Neuronal stem cell (in vitro differentiated cells): ENCODE results near the gene RAC2.

ENCODE experiments used
- DNase-seq: peaks from one replicate; pipeline ENCODE4 v3.0.0-alpha.2; 2013; ENCODE audit warnings: low spot score
- H2AFZ ChIP-seq: one replicate; pipeline ENCODE4 v1.6.1; 2013; ENCODE audit warnings: mild to moderate bottlenecking, low read length, inconsistent platforms
- H2AK5ac ChIP-seq: 2 replicates; pipeline ENCODE4 v1.6.1; 2013; ENCODE audit warnings: low read depth, mild to moderate bottlenecking, inconsistent platforms, low read length, moderate library complexity, mixed read lengths
- H2BK120ac ChIP-seq: 2 replicates; pipeline ENCODE4 v1.6.1; 2013; ENCODE audit warnings: low read depth, mild to moderate bottlenecking, inconsistent platforms, low read length, moderate library complexity, mixed read lengths
- H2BK12ac ChIP-seq: one replicate; pipeline ENCODE4 v1.6.1; 2013; ENCODE audit warnings: low read length, inconsistent platforms
- H2BK15ac ChIP-seq: 2 replicates; pipeline ENCODE4 v1.6.1; 2013; ENCODE audit warnings: mild to moderate bottlenecking, low read length, inconsistent platforms, mixed read lengths
- H2BK5ac ChIP-seq: one replicate; pipeline ENCODE4 v1.6.1; 2013; ENCODE audit warnings: inconsistent platforms, mild to moderate bottlenecking, low read length, moderate library complexity
- H3K14ac ChIP-seq: one replicate; pipeline ENCODE4 v1.6.1; 2013; ENCODE audit warnings: low read length, inconsistent platforms
- H3K18ac ChIP-seq: 2 replicates; pipeline ENCODE4 v1.6.1; 2013; ENCODE audit warnings: low read length, inconsistent platforms
- H3K23ac ChIP-seq: 2 replicates; pipeline ENCODE4 v1.6.1; 2013; ENCODE audit warnings: low read depth, mild to moderate bottlenecking, mixed read lengths, low read length, inconsistent platforms; ENCODE audit not compliant: poor library complexity
- H3K27ac ChIP-seq: replicated peaks from 3 replicates; pipeline ENCODE4 v1.5.1; 2013; ENCODE audit warnings: low read length, inconsistent platforms
- H3K27me3 ChIP-seq, 3 experiments: 2 replicates each; pipeline ENCODE4 v1.6.1; 2013; ENCODE audit warnings: low read length in 3 of 3, mild to moderate bottlenecking in 2 of 3, inconsistent platforms in 1 of 3, low read depth in 1 of 3, mixed read lengths in 1 of 3, moderate library complexity in 1 of 3; ENCODE audit not compliant: control insufficient read depth in 3 of 3, insufficient read depth in 3 of 3
- H3K36me3 ChIP-seq, 2 donors: replicated peaks in 1 of 2; 2 replicates each; pipeline ENCODE4 v1.6.1; 2013; ENCODE audit warnings: low read length in 2 of 2; ENCODE audit not compliant: control insufficient read depth in 2 of 2, insufficient read depth in 2 of 2
- H3K4ac ChIP-seq: 2 replicates; pipeline ENCODE4 v1.6.1; 2013; ENCODE audit warnings: inconsistent platforms, mild to moderate bottlenecking, low read length, moderate library complexity
- H3K4me1 ChIP-seq, 2 donors: 1 replicate in 1 of 2; 2 replicates in 1 of 2; pipeline ENCODE4 v1.6.1; 2013; ENCODE audit warnings: low read length in 2 of 2, low read depth in 1 of 2; ENCODE audit not compliant: control insufficient read depth in 2 of 2, insufficient read depth in 1 of 2
- H3K4me2 ChIP-seq: one replicate; pipeline ENCODE4 v1.6.1; 2013; ENCODE audit warnings: mild to moderate bottlenecking, low read length, inconsistent platforms; ENCODE audit not compliant: insufficient read depth, poor library complexity, severe bottlenecking
- H3K4me3 ChIP-seq, 2 donors: 2 replicates each; pipeline ENCODE4 v1.5.1; 2013; ENCODE audit warnings: low read length in 2 of 2, mild to moderate bottlenecking in 2 of 2, inconsistent platforms in 1 of 2, moderate library complexity in 1 of 2
- H3K79me1 ChIP-seq: one replicate; pipeline ENCODE4 v1.6.1; 2013; ENCODE audit warnings: low read depth, mild to moderate bottlenecking, inconsistent platforms, low read length, moderate library complexity
- H3K9ac ChIP-seq: one replicate; pipeline ENCODE4 v1.6.1; 2013; ENCODE audit warnings: mild to moderate bottlenecking, low read depth, low read length, inconsistent platforms; ENCODE audit not compliant: poor library complexity
- H3K9me3 ChIP-seq, 2 donors: replicated peaks in 1 of 2; 2 replicates each; pipeline versions ENCODE3 to v1.6.1; 2013; ENCODE audit warnings: low read length in 2 of 2, mild to moderate bottlenecking in 2 of 2, inconsistent platforms in 1 of 2, low read depth in 1 of 2, mixed read lengths in 1 of 2, moderate library complexity in 1 of 2; ENCODE audit not compliant: control insufficient read depth in 2 of 2, insufficient read depth in 1 of 2
- H4K8ac ChIP-seq: one replicate; pipeline ENCODE4 v1.6.1; 2013; ENCODE audit warnings: low read depth, mild to moderate bottlenecking, inconsistent platforms, low read length, moderate library complexity
- H4K91ac ChIP-seq: one replicate; pipeline ENCODE4 v1.6.1; 2013; ENCODE audit warnings: low read length, low read depth, mild to moderate bottlenecking, inconsistent platforms; ENCODE audit not compliant: poor library complexity
- WGBS, 2 donors: extraction: QIAGEN DNeasy Blood & Tissue Kit; methylation state at CpG; one replicate each; pipeline ENCODE4 v1.1.7; 2013; ENCODE audit warnings: missing lambda C conversion rate in 2 of 2, mixed read lengths in 1 of 2; ENCODE audit not compliant: insufficient read length in 2 of 2, insufficient replicate concordance in 1 of 2; ENCODE audit errors: extremely low coverage in 2 of 2; 5-methylcytosine and 5-hydroxymethylcytosine counted together

The RAC2 gene

DNA sequence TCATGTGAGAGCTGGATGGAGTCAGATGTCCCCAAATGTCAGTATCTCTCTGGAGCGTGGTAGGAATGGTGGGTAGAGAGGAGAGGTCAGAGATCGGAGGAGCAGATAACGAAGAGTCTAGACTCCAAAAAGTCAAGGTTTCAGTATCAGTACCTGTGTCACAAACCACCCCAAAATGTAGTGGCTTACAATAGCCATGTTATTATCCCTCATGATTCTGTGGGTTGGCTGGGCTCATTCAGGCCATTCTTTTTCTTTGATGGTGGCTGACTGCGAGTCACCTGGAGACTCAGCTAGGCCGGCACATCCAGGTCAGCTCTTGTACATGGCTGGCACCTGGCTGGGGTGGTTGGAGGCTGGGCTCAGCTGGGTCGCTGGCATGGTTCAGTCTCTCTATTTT, 24.5 kb downstream of the RAC2 start:
- Histone ChIP-seq H3K27ac (no peak overlapping the region), H3K4me1 (peaks cover 0 to under 1% of the 10 kb centered on the region in 2 donors), H3K79me1 (no peaks in the 10 kb centered on the region), H3K18ac (no peak overlapping the region), H2BK120ac (no peak overlapping the region), H3K9ac (no peak overlapping the region), H4K91ac (no peak overlapping the region), H2AFZ (no peak overlapping the region), H3K23ac (no peak overlapping the region), H3K9me3 (peaks cover 0 to 3% of the 10 kb centered on the region in 2 donors), H2BK5ac (no peak overlapping the region), H2AK5ac (no peak overlapping the region), H3K4ac (no peak overlapping the region), H4K8ac (no peak overlapping the region), H3K36me3 (no peaks in the 10 kb centered on the region), H2BK12ac (no peak overlapping the region), H3K4me2 (no peak overlapping the region), H3K4me3 (no peak overlapping the region), H2BK15ac (no peak overlapping the region), H3K14ac (no peak overlapping the region), H3K27me3 (peaks cover 0 to 41% (median 0%) of the 10 kb centered on the region in 3 experiments)
- no CpG with 5 or more reads among the region's 6 CpGs for WGBS, 2 donors
- DNase-seq: no peak

DNA sequence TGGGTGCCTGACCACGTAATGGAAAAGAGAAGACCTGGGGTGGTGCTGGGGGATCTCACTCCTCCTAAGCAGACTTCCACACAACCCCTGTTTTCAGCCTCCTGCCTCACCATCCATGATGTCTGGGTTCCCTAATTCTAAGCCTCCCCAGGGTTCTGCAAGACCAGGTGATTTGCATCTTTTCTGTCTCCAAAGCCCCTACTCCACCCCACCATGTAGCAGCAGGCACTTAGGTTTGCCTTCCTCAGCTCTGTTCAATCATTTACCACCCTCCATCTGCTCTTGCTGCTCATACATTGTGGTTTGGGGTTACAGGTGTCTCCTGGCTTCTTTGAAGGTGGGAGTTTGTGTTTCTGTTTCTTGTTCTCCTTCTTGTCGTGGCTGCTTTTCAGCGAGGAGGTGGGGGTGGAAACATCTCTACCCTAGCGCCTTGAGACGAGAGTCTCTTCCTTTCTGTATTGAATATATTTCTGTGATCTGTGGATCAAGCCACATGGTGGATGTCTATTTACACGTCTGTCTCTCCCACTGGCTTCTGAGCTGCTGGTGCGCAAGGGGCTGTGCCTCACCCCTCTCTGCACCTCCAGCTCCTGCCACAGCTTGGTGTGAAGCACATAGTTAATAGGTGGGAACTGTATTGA, 25.2 kb downstream of the RAC2 start:
- no peak overlapping the region for H2BK12ac ChIP-seq
- H3K36me3 ChIP-seq: no peaks in the 10 kb centered on the region
- H3K27me3 ChIP-seq: peaks cover 0 to 46% (median 0%) of the 10 kb centered on the region in 3 experiments
- peaks cover 0 to 3% of the 10 kb centered on the region in 2 donors for H3K9me3 ChIP-seq
- H2AFZ ChIP-seq: no peak overlapping the region
- H3K4ac ChIP-seq: no peak overlapping the region
- no peak overlapping the region for H2BK5ac ChIP-seq
- no peak overlapping the region for H3K27ac ChIP-seq
- H3K4me1 ChIP-seq: peaks cover 0 to 1% of the 10 kb centered on the region in 2 donors
- no peak overlapping the region for H3K4me3 ChIP-seq
- no peak for DNase-seq
- H2BK120ac ChIP-seq: no peak overlapping the region
- H4K8ac ChIP-seq: no peak overlapping the region
- no peak overlapping the region for H3K14ac ChIP-seq
- no peak overlapping the region for H4K91ac ChIP-seq
- no peaks in the 10 kb centered on the region for H3K79me1 ChIP-seq
- no CpG with 5 or more reads among the region's 7 CpGs for WGBS, 2 donors
- no peak overlapping the region for H3K9ac ChIP-seq
- H2AK5ac ChIP-seq: no peak overlapping the region
- no peak overlapping the region for H2BK15ac ChIP-seq
- H3K23ac ChIP-seq: no peak overlapping the region
- H3K18ac ChIP-seq: no peak overlapping the region
- no peak overlapping the region for H3K4me2 ChIP-seq

- H3K9ac ChIP-seq: no peak overlapping the region
- H3K9me3 ChIP-seq: peaks cover 0 to 3% of the 10 kb centered on the region in 2 donors
- no peaks in the 10 kb centered on the region for H3K36me3 ChIP-seq
- no peak overlapping the region for H3K27ac ChIP-seq
- no peak overlapping the region for H4K91ac ChIP-seq
- H2BK5ac ChIP-seq: no peak overlapping the region
- DNase-seq: no peak
- H3K79me1 ChIP-seq: no peaks in the 10 kb centered on the region
- no peak overlapping the region for H2BK15ac ChIP-seq
- H2BK120ac ChIP-seq: no peak overlapping the region
- H2AFZ ChIP-seq: no peak overlapping the region
- peaks cover 0 to 51% (median 0%) of the 10 kb centered on the region in 3 experiments for H3K27me3 ChIP-seq
- no peak overlapping the region for H3K4me3 ChIP-seq
- peaks cover 0 to 1% of the 10 kb centered on the region in 2 donors for H3K4me1 ChIP-seq
- H3K18ac ChIP-seq: no peak overlapping the region
- H3K23ac ChIP-seq: no peak overlapping the region
- no peak overlapping the region for H2BK12ac ChIP-seq
- no peak overlapping the region for H2AK5ac ChIP-seq
- H3K14ac ChIP-seq: no peak overlapping the region
- H3K4ac ChIP-seq: no peak overlapping the region
- H3K4me2 ChIP-seq: no peak overlapping the region
- WGBS, 2 donors: no CpG with 5 or more reads among the region's 6 CpGs
- no peak overlapping the region for H4K8ac ChIP-seq
These were observed 25.7 kb downstream of the RAC2 start for GRCh38 chr22:37218399-37218770.

DNA sequence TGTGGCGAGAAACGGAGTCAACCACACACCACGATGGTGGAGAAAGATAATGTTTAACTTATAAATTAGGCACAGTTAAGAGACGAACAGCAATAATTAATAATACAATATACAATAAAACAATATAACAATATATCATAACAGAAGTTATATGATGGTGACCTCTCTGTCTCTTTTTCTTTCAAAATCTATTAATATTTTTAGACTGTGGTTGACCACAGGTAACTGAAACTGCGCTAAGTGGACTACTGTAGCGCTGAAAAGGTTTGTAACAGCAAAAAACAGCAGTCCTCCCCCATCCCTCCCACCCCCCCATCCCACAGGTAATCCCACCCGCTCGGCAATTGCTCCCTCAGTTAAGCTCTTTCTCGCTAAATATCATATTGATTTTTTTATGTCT, 28.2 kb downstream of the RAC2 start:
- no CpG with 5 or more reads among the region's 9 CpGs for WGBS, 2 donors
- Histone ChIP-seq H2BK15ac (no peak overlapping the region), H3K27ac (no peak overlapping the region)

More for the DNA sequence above, 28.2 kb downstream of the RAC2 start:
- Histone ChIP-seq H3K27me3 (peaks cover 0 to 71% (median 0%) of the 10 kb centered on the region in 3 experiments), H3K4ac (no peak overlapping the region), H2BK120ac (no peak overlapping the region), H3K4me2 (no peak overlapping the region), H3K9ac (no peak overlapping the region), H3K9me3 (no peaks in the 10 kb centered on the region), H3K18ac (no peak overlapping the region), H2AFZ (no peak overlapping the region), H2BK12ac (no peak overlapping the region), H3K14ac (no peak overlapping the region), H4K8ac (no peak overlapping the region), H2AK5ac (no peak overlapping the region), H3K4me1 (peaks cover 9 to 11% of the 10 kb centered on the region in 2 donors), H2BK5ac (no peak overlapping the region), H3K23ac (no peak overlapping the region), H3K36me3 (no peaks in the 10 kb centered on the region), H4K91ac (no peak overlapping the region), H3K79me1 (no peaks in the 10 kb centered on the region), H3K4me3 (no peak overlapping the region)
- no peak for DNase-seq
